SK-N-SH (cell line): Measurements from ENCODE around the gene SMIM1. TPM values are rescaled to one million over a fixed set of nuclear protein-coding genes. Genes with fewer than 3 reads are reported as not detected.

Experiments used
- CTCF ChIA-PET: fragments of 300-600, 350-600 bp; formaldehyde crosslinking; extraction: SDS; loops from one replicate; lab custom pipeline; 2021; lab: Yijun Ruan, JAX
- POLR2A ChIA-PET: fragments of 350-600 bp; sonication (Branson Sonifier 250); formaldehyde crosslinking; extraction: SDS; loops from one replicate; lab custom pipeline; 2020; ENCODE audit warnings: antibody characterized with exemption, inconsistent platforms; lab: Yijun Ruan, JAX
- DNase-seq: peaks from one replicate; pipeline ENCODE4 v3.0.0; 2012
- H2AFZ ChIP-seq: fragments of 200-600 bp; sonication (generic); 2 replicates; pipeline ENCODE4 v1.8.1; 2016; ENCODE audit warnings: antibody characterized with exemption, mild to moderate bottlenecking, low read depth
- H3F3A ChIP-seq: fragments of 200-600 bp; sonication (generic); replicated peaks from 2 replicates; pipeline ENCODE3; 2016; ENCODE audit warnings: antibody characterized with exemption, mild to moderate bottlenecking; ENCODE audit not compliant: insufficient read depth
- H3K27ac ChIP-seq, 2 experiments: fragments of 200-500 bp in 1 of 2; fragments of 200-600 bp in 1 of 2; sonication (Bioruptor generic) in 1 of 2; sonication (generic), shearing (Covaris generic) in 1 of 2; 2 replicates each; pipeline versions ENCODE4 v1.5.1 to v1.6.1; 2014 to 2016; ENCODE audit warnings: low read depth in 2 of 2, inconsistent platforms in 1 of 2, low read length in 1 of 2, mild to moderate bottlenecking in 1 of 2, mixed read lengths in 1 of 2
- H3K27me3 ChIP-seq: fragments of 200-600 bp; sonication (generic), shearing (Covaris generic); 2 replicates; pipeline ENCODE4 v1.6.1; 2016; ENCODE audit warnings: mixed run types; ENCODE audit not compliant: insufficient read depth
- H3K36me3 ChIP-seq, 2 experiments: fragments of 200-500 bp in 1 of 2; fragments of 200-600 bp in 1 of 2; sonication (Bioruptor generic) in 1 of 2; sonication (generic) in 1 of 2; replicated peaks in 1 of 2; 2 replicates each; pipeline versions ENCODE3 to v1.5.1; 2014 to 2016; ENCODE audit warnings: low read length in 1 of 2, mild to moderate bottlenecking in 1 of 2; ENCODE audit not compliant: insufficient read depth in 2 of 2, control insufficient read depth in 1 of 2
- H3K4me1 ChIP-seq, 2 experiments: fragments of 200-500 bp in 1 of 2; fragments of 200-600 bp in 1 of 2; sonication (Bioruptor generic) in 1 of 2; sonication (generic), shearing (Covaris generic) in 1 of 2; 2 replicates each; pipeline versions ENCODE4 v1.5.1 to v1.6.1; 2014 to 2016; ENCODE audit warnings: low read depth in 1 of 2, low read length in 1 of 2, mixed run types in 1 of 2; ENCODE audit not compliant: insufficient read depth in 2 of 2, control insufficient read depth in 1 of 2
- H3K4me2 ChIP-seq: fragments of 200-600 bp; sonication (generic), shearing (Covaris generic); 2 replicates; pipeline ENCODE4 v1.6.1; 2017; ENCODE audit warnings: mixed run types
- H3K4me3 ChIP-seq, 2 experiments: fragments of 200-500 bp in 1 of 2; fragments of 200-600 bp in 1 of 2; sonication (Bioruptor generic) in 1 of 2; sonication (generic), shearing (Covaris generic) in 1 of 2; 2 replicates each; pipeline versions ENCODE4 v1.5.1 to v1.8.1; 2014 to 2016; ENCODE audit warnings: low read depth in 2 of 2, inconsistent platforms in 1 of 2, low read length in 1 of 2, mild to moderate bottlenecking in 1 of 2, mixed read lengths in 1 of 2, moderate library complexity in 1 of 2
- H3K79me2 ChIP-seq: fragments of 200-600 bp; sonication (generic); 2 replicates; pipeline ENCODE4 v1.8.1; 2017; ENCODE audit warnings: mild to moderate bottlenecking; ENCODE audit not compliant: insufficient read depth
- H3K9ac ChIP-seq: fragments of 200-600 bp; sonication (generic); 2 replicates; pipeline ENCODE4 v1.6.1; 2017; ENCODE audit warnings: mixed run types
- H3K9me2 ChIP-seq: fragments of 200-600 bp; sonication (generic); 2 replicates; pipeline ENCODE4 v1.6.1; 2017; ENCODE audit warnings: mixed run types
- H3K9me3 ChIP-seq: fragments of 200-600 bp; sonication (generic); 2 replicates; pipeline ENCODE4 v1.6.1; 2017; ENCODE audit warnings: mixed run types, mild to moderate bottlenecking, moderate library complexity
- H4K20me1 ChIP-seq: fragments of 200-600 bp; sonication (generic); 2 replicates; pipeline ENCODE4 v1.6.1; 2017; ENCODE audit warnings: mild to moderate bottlenecking, mixed run types; ENCODE audit not compliant: insufficient read depth
- CHD2 ChIP-seq: fragments of 150-350 bp; IDR thresholded peaks from 2 replicates; pipeline ENCODE4 v1.6.1; 2018; ENCODE audit warnings: low read length; ENCODE audit not compliant: partially characterized antibody
- CTCF ChIP-seq: fragments of 200-600 bp; sonication (generic); IDR thresholded peaks from 2 replicates; pipeline ENCODE4 v1.6.1; 2017; ENCODE audit warnings: antibody characterized with exemption, mild to moderate bottlenecking, moderate library complexity
- ELF1 ChIP-seq: IDR thresholded peaks from 2 replicates; pipeline ENCODE4 v1.4.0; 2012
- EP300 ChIP-seq, 2 experiments: IDR thresholded peaks; 2 replicates each; pipeline versions ENCODE4 v1.4.0 to v1.6.1; 2012; ENCODE audit warnings: borderline replicate concordance in 1 of 2, low read depth in 1 of 2, low read length in 1 of 2
- EZH2phosphoT487 ChIP-seq: fragments of 200-600 bp; sonication (generic); IDR thresholded peaks from 2 replicates; pipeline ENCODE4 v1.6.1; 2017; ENCODE audit warnings: low read depth, mixed run types, mild to moderate bottlenecking, antibody characterized with exemption, moderate library complexity, borderline replicate concordance
- FOSL2 ChIP-seq: IDR thresholded peaks from 2 replicates; pipeline ENCODE4 v1.4.0; 2012; ENCODE audit warnings: low read depth, mild to moderate bottlenecking, moderate library complexity, borderline replicate concordance
- FOXM1 ChIP-seq: IDR thresholded peaks from 2 replicates; pipeline ENCODE4 v1.4.0; 2012; ENCODE audit warnings: low read depth, mild to moderate bottlenecking
- GATA2 ChIP-seq: sonication (generic); formaldehyde crosslinking; IDR thresholded peaks from 2 replicates; pipeline ENCODE4 v1.5.0; 2020; ENCODE audit warnings: mild to moderate bottlenecking, missing genetic modification reagents
- IRF3 ChIP-seq: fragments of 150-350 bp; IDR thresholded peaks from 2 replicates; pipeline ENCODE4 v1.6.1; 2016; ENCODE audit warnings: mild to moderate bottlenecking, low read depth, low read length
- MAX ChIP-seq: IDR thresholded peaks from 2 replicates; pipeline ENCODE4 v1.4.0; 2012; ENCODE audit warnings: low read depth
- MEF2A ChIP-seq: IDR thresholded peaks from 2 replicates; pipeline ENCODE4 v1.4.0; 2012; ENCODE audit warnings: low read depth, borderline replicate concordance
- NFIC ChIP-seq: IDR thresholded peaks from 2 replicates; pipeline ENCODE4 v1.4.0; 2012; ENCODE audit warnings: borderline replicate concordance
- TAF1 ChIP-seq: IDR thresholded peaks from 2 replicates; pipeline ENCODE4 v1.6.1; 2012; ENCODE audit warnings: low read depth, mild to moderate bottlenecking, low read length, moderate library complexity, borderline replicate concordance
- TEAD4 ChIP-seq: IDR thresholded peaks from 2 replicates; pipeline ENCODE4 v1.4.0; 2012; ENCODE audit warnings: mild to moderate bottlenecking, borderline replicate concordance; ENCODE audit not compliant: insufficient read depth
- USF2 ChIP-seq: fragments of 150-350 bp; IDR thresholded peaks from 2 replicates; pipeline ENCODE4 v1.6.1; 2017; ENCODE audit warnings: antibody characterized with exemption, low read length, low read depth, borderline replicate concordance
- WGBS: methylation state at CpG from one replicate; pipeline ENCODE4 v1.1.6; 2017; ENCODE audit warnings: low lambda C conversion rate; 5-methylcytosine and 5-hydroxymethylcytosine counted together
- polyA plus RNA-seq, 3 experiments: library from polyadenylated mRNA; depleted of rRNA; stranded (reverse); fragments of >200 nt; gene quantifications; 2 replicates each; pipeline ENCODE4 v1.2.3, GENCODE V29; 2012

SMIM1 gene
- polyA plus RNA-seq, 1 of the 3 experiments (the other 2 are of a cell fraction), result 6.1 TPM

GRCh38 chr1:3779265-3779911 is 6.8 kb downstream of the SMIM1 start:
- CTCF ChIA-PET, result interaction anchor here (1.0 kb wide), 2 partner anchors 11 to 55 kb away, joined by 3 to 5 read pairs; no protein-coding TSS in a partner anchor
- POLR2A ChIA-PET, result no interaction called here
- no peaks in the 10 kb centered on the region for H3K27me3 ChIP-seq
- no peak overlapping the region for H3K9ac ChIP-seq
- no peaks in the 10 kb centered on the region for H3K79me2 ChIP-seq
- no peak for DNase-seq
- H3K4me3 ChIP-seq, result no peak overlapping the region
- no peaks in the 10 kb centered on the region for H3F3A ChIP-seq
- no peaks in the 10 kb centered on the region for H3K9me2 ChIP-seq
- WGBS, result 94% methylated on average over 14 of the region's 23 CpGs
- no peak overlapping the region; a peak in 1 of 4 replicates for H3K27ac ChIP-seq
- no peaks in the 10 kb centered on the region for H3K9me3 ChIP-seq
- H3K4me1 ChIP-seq, result peaks cover 0 to 45% of the 10 kb centered on the region in 2 experiments; a peak in 1 of 4 replicates
- no peaks in the 10 kb centered on the region for H4K20me1 ChIP-seq
- peaks cover 8 to 45% of the 10 kb centered on the region in 2 experiments for H3K36me3 ChIP-seq
- no peak overlapping the region for H2AFZ ChIP-seq
- no peak overlapping the region for H3K4me2 ChIP-seq
- TF ChIP-seq USF2 (no peak), TEAD4 (no peak), IRF3 (no peak), EZH2phosphoT487 (no peak), EP300 (IDR thresholded peaks at IDR 0.05; ENCODE audit: borderline replicate concordance in 1 of 2, low read depth in 1 of 2, low read length in 1 of 2) (no peak), CHD2 (no peak), MEF2A (no peak), FOXM1 (no peak), FOSL2 (no peak), MAX (no peak), CTCF (no peak)

- ChIA-PET POLR2A (no interaction called here), CTCF (no interaction called here)
- WGBS, result 96% methylated on average over 20 of the region's 20 CpGs
- Histone ChIP-seq H3K9ac (no peak overlapping the region), H3K4me1 (peaks cover 0 to 39% of the 10 kb centered on the region in 2 experiments; a peak in 1 of 4 replicates), H3K9me3 (no peaks in the 10 kb centered on the region), H3K79me2 (no peaks in the 10 kb centered on the region), H3K36me3 (peaks cover 8 to 48% of the 10 kb centered on the region in 2 experiments), H3K9me2 (no peaks in the 10 kb centered on the region), H3K4me3 (no peak overlapping the region), H3F3A (no peaks in the 10 kb centered on the region), H2AFZ (no peak overlapping the region), H3K27ac (no peak overlapping the region), H4K20me1 (no peaks in the 10 kb centered on the region), H3K27me3 (no peaks in the 10 kb centered on the region), H3K4me2 (no peak overlapping the region)
- no peak for DNase-seq
- TF ChIP-seq MEF2A (no peak), TAF1 (no peak), ELF1 (no peak), USF2 (no peak), GATA2 (CRISPR knock-in tag) (no peak), NFIC (no peak), TEAD4 (no peak), IRF3 (no peak)
These were observed 7.4 kb downstream of the SMIM1 start for GRCh38 chr1:3779912-3780416.
